ENCODE data around the gene LYRM4.

DNA sequence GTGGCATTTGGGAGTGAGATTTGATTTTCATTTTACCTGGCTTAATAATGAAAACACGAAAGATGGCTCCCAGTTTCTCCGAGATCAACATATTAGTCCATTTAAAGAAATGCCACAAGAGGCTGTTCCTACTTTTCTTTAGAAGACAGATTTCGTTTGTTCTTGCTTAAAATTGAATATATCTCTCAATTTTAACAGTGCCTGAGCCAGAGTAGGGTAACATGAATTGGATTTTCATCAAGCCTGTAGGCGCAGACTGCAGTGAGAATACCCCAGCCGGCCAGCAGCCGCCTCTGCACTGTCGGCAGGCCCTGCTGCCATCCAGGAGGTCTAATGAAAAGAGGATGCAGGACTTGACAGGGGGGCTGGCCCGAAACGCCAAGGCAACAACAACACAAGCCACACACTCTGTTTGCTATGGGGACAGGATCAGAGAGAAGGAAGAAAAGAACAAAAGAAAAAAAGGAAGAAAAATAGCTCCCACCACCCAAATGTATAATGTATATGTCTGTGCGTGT lies 103.1 kb downstream of the LYRM4 start:
- TF ChIP-seq, protein P1, sequence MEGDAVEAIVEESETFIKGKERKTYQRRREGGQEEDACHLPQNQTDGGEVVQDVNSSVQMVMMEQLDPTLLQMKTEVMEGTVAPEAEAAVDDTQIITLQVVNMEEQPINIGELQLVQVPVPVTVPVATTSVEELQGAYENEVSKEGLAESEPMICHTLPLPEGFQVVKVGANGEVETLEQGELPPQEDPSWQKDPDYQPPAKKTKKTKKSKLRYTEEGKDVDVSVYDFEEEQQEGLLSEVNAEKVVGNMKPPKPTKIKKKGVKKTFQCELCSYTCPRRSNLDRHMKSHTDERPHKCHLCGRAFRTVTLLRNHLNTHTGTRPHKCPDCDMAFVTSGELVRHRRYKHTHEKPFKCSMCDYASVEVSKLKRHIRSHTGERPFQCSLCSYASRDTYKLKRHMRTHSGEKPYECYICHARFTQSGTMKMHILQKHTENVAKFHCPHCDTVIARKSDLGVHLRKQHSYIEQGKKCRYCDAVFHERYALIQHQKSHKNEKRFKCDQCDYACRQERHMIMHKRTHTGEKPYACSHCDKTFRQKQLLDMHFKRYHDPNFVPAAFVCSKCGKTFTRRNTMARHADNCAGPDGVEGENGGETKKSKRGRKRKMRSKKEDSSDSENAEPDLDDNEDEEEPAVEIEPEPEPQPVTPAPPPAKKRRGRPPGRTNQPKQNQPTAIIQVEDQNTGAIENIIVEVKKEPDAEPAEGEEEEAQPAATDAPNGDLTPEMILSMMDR (IDR thresholded peaks at IDR 0.05; ENCODE audit: low read depth, low read length) = no peak
- TF ChIP-seq EZH2phosphoT487 (IDR thresholded peaks at IDR 0.05; ENCODE audit: low read depth) = no peak
